Uterus (tissue), 2 donors: ENCODE data around the gene RPS6KA2.

Experiments
- POLR2A ChIP-seq, 2 donors: fragments of 450-650 bp; IDR thresholded peaks; one replicate each; pipeline ENCODE4 v1.6.1; 2016; ENCODE audit warnings: antibody characterized with exemption in 2 of 2, mild to moderate bottlenecking in 1 of 2, moderate library complexity in 1 of 2
- TF ChIP-seq, protein P1 (sequence below), 4 experiments: fragments of 200-600 bp in 2 of 4; fragments of 450-650 bp in 2 of 4; sonication (generic) in 2 of 4; IDR thresholded peaks; one replicate each; pipeline ENCODE4 v1.5.1; 2016 to 2019; ENCODE audit warnings: antibody characterized with exemption in 4 of 4, mild to moderate bottlenecking in 2 of 4, moderate library complexity in 1 of 4

DNA sequence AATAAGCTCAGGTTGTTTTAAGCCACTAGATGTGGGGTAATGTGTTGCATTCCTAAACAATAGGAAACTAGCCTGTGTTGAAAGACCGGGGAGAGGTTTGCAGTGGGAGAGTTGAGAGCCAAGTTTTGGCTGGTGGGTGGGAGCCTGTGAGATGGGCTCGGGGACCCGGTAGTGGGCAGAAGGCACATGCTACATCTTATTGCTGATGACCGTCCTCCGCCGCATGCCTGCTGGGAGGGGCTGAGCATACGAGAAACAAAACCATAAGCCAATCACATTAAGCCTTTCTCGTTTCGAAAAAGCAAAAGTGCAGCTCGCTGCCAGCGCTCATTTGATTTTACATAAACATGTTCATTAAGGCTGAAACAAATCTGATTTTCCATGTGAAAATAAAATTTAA, 186.9 kb downstream of the RPS6KA2 start:
- TF ChIP-seq POLR2A (IDR thresholded peaks at IDR 0.05) = no peak
- TF ChIP-seq, protein P1, sequence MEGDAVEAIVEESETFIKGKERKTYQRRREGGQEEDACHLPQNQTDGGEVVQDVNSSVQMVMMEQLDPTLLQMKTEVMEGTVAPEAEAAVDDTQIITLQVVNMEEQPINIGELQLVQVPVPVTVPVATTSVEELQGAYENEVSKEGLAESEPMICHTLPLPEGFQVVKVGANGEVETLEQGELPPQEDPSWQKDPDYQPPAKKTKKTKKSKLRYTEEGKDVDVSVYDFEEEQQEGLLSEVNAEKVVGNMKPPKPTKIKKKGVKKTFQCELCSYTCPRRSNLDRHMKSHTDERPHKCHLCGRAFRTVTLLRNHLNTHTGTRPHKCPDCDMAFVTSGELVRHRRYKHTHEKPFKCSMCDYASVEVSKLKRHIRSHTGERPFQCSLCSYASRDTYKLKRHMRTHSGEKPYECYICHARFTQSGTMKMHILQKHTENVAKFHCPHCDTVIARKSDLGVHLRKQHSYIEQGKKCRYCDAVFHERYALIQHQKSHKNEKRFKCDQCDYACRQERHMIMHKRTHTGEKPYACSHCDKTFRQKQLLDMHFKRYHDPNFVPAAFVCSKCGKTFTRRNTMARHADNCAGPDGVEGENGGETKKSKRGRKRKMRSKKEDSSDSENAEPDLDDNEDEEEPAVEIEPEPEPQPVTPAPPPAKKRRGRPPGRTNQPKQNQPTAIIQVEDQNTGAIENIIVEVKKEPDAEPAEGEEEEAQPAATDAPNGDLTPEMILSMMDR (IDR thresholded peaks at IDR 0.05) = no peak
